SK-N-MC (cell line): ENCODE results near the gene ALS2CL.

Source experiments
- EZH2 ChIP-seq: fragments of 200-600 bp; sonication (generic); IDR thresholded peaks from one replicate; pipeline ENCODE4 v1.6.1; 2017; ENCODE audit warnings: antibody characterized with exemption
- POLR2AphosphoS5 ChIP-seq: IDR thresholded peaks from 2 replicates; pipeline ENCODE4 v1.6.1; 2012; ENCODE audit warnings: mild to moderate bottlenecking, low read depth, low read length, borderline replicate concordance

GRCh38 chr3:46709721-46710120 is 16.2 kb upstream of the ALS2CL start:
- TF ChIP-seq POLR2AphosphoS5, result no peak
- no peak for TF ChIP-seq EZH2
